HepG2 (cell line): ENCODE data around the gene TBCE. TPM values are rescaled to one million over a fixed set of nuclear protein-coding genes. Genes with fewer than 3 reads are reported as not detected.
"Not testable (repeated sequence)": the region's sequence is repeated elsewhere in the genome, so short reads cannot be mapped to it uniquely, and the experiment has no call there.

Experiments
- ATAC-seq: fragments of 200-7000 bp; cut with Tn5 transposase; 3 replicates; pipeline ENCODE4 v1.9.1; 2020; ENCODE audit warnings: mild to moderate bottlenecking, moderate library complexity
- BruUV-seq: library from RNA; stranded (reverse); fragments of 400-500 nt; replicated peaks from 2 replicates; lab custom pipeline; 2021; lab: Mats Ljungman, UMichigan
- CTCF ChIA-PET: fragments of 300-600 bp; formaldehyde crosslinking; extraction: SDS; loops from one replicate; lab custom pipeline; 2021; ENCODE audit warnings: low total read pairs, inconsistent platforms, low intra/inter-chr PET ratio; lab: Yijun Ruan, JAX
- POLR2A ChIA-PET: fragments of 350-600 bp; sonication (Branson Sonifier 250); formaldehyde crosslinking; loops from one replicate; lab custom pipeline; 2020; ENCODE audit warnings: antibody characterized with exemption, inconsistent platforms; lab: Yijun Ruan, JAX
- DNase-seq: peaks from one replicate; pipeline ENCODE4 v3.0.0-alpha.2; 2015; ENCODE audit warnings: low spot score
- FAIRE-seq: peaks from 3 replicates; lab custom pipeline; 2011; peaks lifted over from hg19 to GRCh38; lab: Jason Lieb, UNC
- H2AFZ ChIP-seq: one replicate; pipeline ENCODE4 v1.6.1; 2011; ENCODE audit warnings: low read length, inconsistent platforms
- H3K27ac ChIP-seq: fragments of 300-600 bp; 3 replicates; pipeline ENCODE4 v1.8.0; 2011; ENCODE audit warnings: mixed run types, mild to moderate bottlenecking, mixed read lengths, low read length, inconsistent platforms; ENCODE audit not compliant: insufficient read depth; ENCODE audit errors: extremely low read length
- H3K27me3 ChIP-seq, 2 experiments: fragments of 200-600 bp in 1 of 2; 2 replicates in 1 of 2; 3 replicates in 1 of 2; pipeline versions ENCODE4 v1.6.0 to v1.8.0; 2011; ENCODE audit warnings: low read length in 2 of 2, mild to moderate bottlenecking in 2 of 2, moderate library complexity in 2 of 2, inconsistent platforms in 1 of 2; ENCODE audit not compliant: insufficient read depth in 2 of 2, control insufficient read depth in 1 of 2
- H3K36me3 ChIP-seq, 2 experiments: fragments of 200-600 bp in 1 of 2; replicated peaks in 1 of 2; 2 replicates in 1 of 2; 3 replicates in 1 of 2; pipeline versions ENCODE4 v1.5.1 to v1.8.0; 2011; ENCODE audit warnings: low read length in 2 of 2, inconsistent platforms in 1 of 2; ENCODE audit not compliant: insufficient read depth in 2 of 2, control insufficient read depth in 1 of 2
- H3K4me1 ChIP-seq: 2 replicates; pipeline ENCODE4 v1.5.1; 2012; ENCODE audit warnings: low read length, inconsistent platforms; ENCODE audit not compliant: insufficient read depth
- H3K4me2 ChIP-seq: 2 replicates; pipeline ENCODE4 v1.6.0; 2011; ENCODE audit warnings: low read depth, low read length, inconsistent platforms
- H3K4me3 ChIP-seq, 3 experiments: fragments of 200-600 bp in 1 of 3; sonication (generic), shearing (Covaris generic) in 1 of 3; replicated peaks in 1 of 3; 2 replicates each; pipeline ENCODE4 v1.5.1; 2011 to 2016; ENCODE audit warnings: low read length in 3 of 3, inconsistent platforms in 2 of 3, low read depth in 2 of 3, mild to moderate bottlenecking in 2 of 3, control low read depth in 1 of 3, mixed read lengths in 1 of 3; ENCODE audit not compliant: insufficient read depth in 1 of 3
- H3K79me2 ChIP-seq: one replicate; pipeline ENCODE4 v1.6.1; 2011; ENCODE audit warnings: low read length, inconsistent platforms; ENCODE audit not compliant: insufficient read depth
- H3K9ac ChIP-seq: 2 replicates; pipeline ENCODE4 v1.6.0; 2011; ENCODE audit warnings: mild to moderate bottlenecking, low read depth, low read length, inconsistent platforms; ENCODE audit not compliant: insufficient read depth
- H3K9me3 ChIP-seq: 2 replicates; pipeline ENCODE4 v1.5.1; 2012; ENCODE audit warnings: mild to moderate bottlenecking, low read length
- H4K20me1 ChIP-seq: 2 replicates; pipeline ENCODE4 v1.6.0; 2011; ENCODE audit warnings: inconsistent platforms, mild to moderate bottlenecking, low read length, moderate library complexity; ENCODE audit not compliant: insufficient read depth
- JUND ChIP-seq: sonication (generic); formaldehyde crosslinking; IDR thresholded peaks from 2 replicates; pipeline ENCODE4 v1.8.0; 2022; ENCODE audit warnings: mild to moderate bottlenecking, missing genetic modification reagents
- NONO ChIP-seq, 2 experiments: fragments of 450-650 bp in 1 of 2; sonication (generic) in 1 of 2; formaldehyde crosslinking in 1 of 2; IDR thresholded peaks in 1 of 2; conservative IDR thresholded peaks in 1 of 2; 2 replicates each; pipeline versions ENCODE4 v1.6.1 to v1.8.0; 2017 to 2022; ENCODE audit warnings: mild to moderate bottlenecking in 1 of 2, missing genetic modification reagents in 1 of 2, moderate library complexity in 1 of 2
- WGBS: methylation state at CpG from one replicate; pipeline ENCODE4 v1.1.6; 2017; ENCODE audit warnings: low lambda C conversion rate; 5-methylcytosine and 5-hydroxymethylcytosine counted together
- in situ Hi-C: cut with HindIII; loops from 2 replicates; pipeline ENCODE4 v1.10.0; 2017; ENCODE audit warnings: low pct_unique_long_range_greater_than_20kb; ENCODE audit not compliant: extremely low pct_ligation_motif_present
- intact Hi-C: fragments of 100-400 bp; cut with micrococcal nuclease; formaldehyde crosslinking; loops from one replicate; pipeline ENCODE4 v1.10.0; 2022; ENCODE audit not compliant: unreplicated experiment
- polyA plus RNA-seq, 8 experiments: library from polyadenylated mRNA; depleted of rRNA in 3 of 8; stranded (reverse) in 7 of 8; unstranded in 1 of 8; fragments of >200 nt; fragmentation: Illumina TruSeq in 4 of 8; extraction: Trizol in 4 of 8; gene quantifications; 2 replicates each; pipeline versions ENCODE4 v1.2.1 to v1.2.3, GENCODE V29; 2011 to 2016; ENCODE audit warnings: low read depth in 4 of 8, missing spikeins in 1 of 8, mixed read lengths in 1 of 8; ENCODE audit not compliant: insufficient read depth in 1 of 8
- total RNA-seq, 5 experiments: library from RNA; depleted of rRNA; stranded (reverse); fragments of >200 nt; fragmentation: Illumina TruSeq; extraction: Trizol; gene quantifications; 2 replicates each; pipeline ENCODE4 v1.2.3, GENCODE V29; 2016; ENCODE audit warnings: low read depth in 1 of 5

Gene TBCE
- total and polyA plus RNA-seq, 2 of the 13 experiments (the other 11 are each of a cell fraction or from before 2014, with no cell fraction given), result 25.6 to 31.1 TPM

GRCh38 chr1:235455823-235456222 is 88.6 kb downstream of the TBCE start:
- CTCF ChIA-PET, result no interaction called here
- TF ChIP-seq JUND (no peak), NONO (IDR thresholded peaks at IDR 0.05) (no peak), NONO (CRISPR knock-in tag; conservative IDR thresholded peaks at IDR 0.05) (no peak)
- ATAC-seq, result no peak
- Histone ChIP-seq H3K9ac (no peak overlapping the region), H3K4me1 (no peaks in the 10 kb centered on the region), H3K27me3 (no peaks in the 10 kb centered on the region), H3K9me3 (no peaks in the 10 kb centered on the region), H4K20me1 (no peaks in the 10 kb centered on the region), H3K79me2 (no peaks in the 10 kb centered on the region), H3K4me2 (no peak overlapping the region), H3K27ac (no peak overlapping the region), H3K4me3 (no peak overlapping the region), H2AFZ (no peak overlapping the region), H3K36me3 (peaks cover 11 to 34% of the 10 kb centered on the region in 2 experiments)
- DNase-seq, result no peak
- intact Hi-C loops (no loop called here), in situ Hi-C loops (no loop called here)
- 99% methylated on average over 4 of the region's 4 CpGs for WGBS
- FAIRE-seq, result no peak
- BruUV-seq, result no TSS peak
- POLR2A ChIA-PET, result no interaction called here

DNA sequence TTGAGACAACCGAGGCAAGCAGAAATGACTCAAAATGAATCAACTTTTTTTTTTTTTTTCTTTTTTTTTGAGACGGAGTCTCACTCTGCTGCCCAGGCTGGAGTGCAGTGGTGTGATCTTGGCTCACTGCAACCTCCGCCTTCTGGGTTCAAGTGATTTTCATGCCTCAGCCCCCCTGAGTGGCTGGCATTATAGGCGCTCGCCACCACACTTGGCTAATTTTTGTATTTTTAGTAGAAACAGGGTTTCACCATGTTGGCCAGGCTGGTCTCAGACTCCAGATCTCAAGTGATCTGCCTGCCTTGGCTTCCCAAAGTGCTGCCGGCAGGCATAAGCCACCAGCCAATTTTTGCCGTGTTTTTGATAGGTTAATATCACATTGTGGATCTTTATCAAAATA is 90.6 kb downstream of the TBCE start:
- not testable (repeated sequence) for BruUV-seq, H3K27ac ChIP-seq
- WGBS, result 96% methylated on average over 7 of the region's 7 CpGs

More for the DNA sequence above, 90.6 kb downstream of the TBCE start:
- H3K9me3 ChIP-seq, POLR2A ChIA-PET, ATAC-seq, H2AFZ ChIP-seq, in situ Hi-C loops, DNase-seq, H4K20me1 ChIP-seq, H3K9ac ChIP-seq, H3K79me2 ChIP-seq, FAIRE-seq, CTCF ChIA-PET, H3K4me2 ChIP-seq, H3K27me3 ChIP-seq, H3K4me1 ChIP-seq, intact Hi-C loops, H3K4me3 ChIP-seq: not testable (repeated sequence)
- H3K36me3 ChIP-seq, result peaks cover 7 to 16% of the 10 kb centered on the region in 2 experiments; a peak in 3 of 5 replicates
